Measurements from ENCODE around the gene CCDC32. TPM values are rescaled to one million over a fixed set of nuclear protein-coding genes. Genes with fewer than 3 reads are reported as not detected.

CCDC32 gene
- total RNA-seq, 1 donor from 2014 or later: 64.0 TPM

DNA sequence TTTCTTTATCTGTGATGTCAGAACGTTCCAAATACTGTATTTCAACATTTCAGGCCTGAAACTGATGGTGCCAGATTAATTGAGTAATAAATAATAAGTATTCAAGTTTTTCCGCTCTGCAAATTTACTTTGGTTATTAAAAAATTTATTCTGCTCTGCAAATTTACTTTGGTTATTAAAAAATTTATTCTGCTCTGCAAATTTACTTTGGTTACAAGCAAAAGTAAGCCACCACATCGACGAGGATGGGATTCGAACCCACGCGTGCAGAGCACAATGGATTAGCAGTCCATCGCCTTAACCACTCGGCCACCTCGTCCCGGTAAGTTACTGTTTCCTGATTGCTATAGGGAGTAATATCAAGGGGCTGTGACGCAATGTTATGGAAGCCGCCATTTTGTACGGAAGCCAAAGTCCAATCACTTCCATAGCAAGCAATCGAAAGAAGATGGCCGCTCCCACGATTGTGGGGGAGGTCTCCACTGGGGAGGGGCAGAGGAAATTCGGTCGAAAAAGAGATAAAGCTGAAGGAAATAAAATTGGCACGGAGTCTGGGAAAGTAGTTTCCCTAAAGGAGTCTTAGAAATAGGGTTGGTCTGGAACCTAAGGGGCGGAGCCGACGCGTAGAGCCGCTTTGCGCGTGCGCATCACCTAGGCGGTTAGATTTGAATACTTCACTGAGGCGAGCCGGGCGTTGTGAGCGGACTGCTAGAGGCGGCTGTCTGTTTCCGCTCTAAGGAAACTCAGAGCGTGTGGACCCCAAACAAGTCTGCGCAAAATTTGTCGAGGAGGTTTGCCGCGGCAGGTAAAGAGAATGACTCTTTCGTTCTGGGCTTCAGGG is 29.0 kb upstream of the CCDC32 start, which contains the start of gene KNL1:
TSS of gene KNL1 (plus strand) at position 662 of the 841 bp plus-strand sequence. CDS start 8,683 bp downstream, outside the sequence.
- Mint-ChIP-seq H3K36me3 (ENCODE audit: low read depth) (peaks cover 11% of the 10 kb centered on the region), H3K9me3 (no peaks in the 10 kb centered on the region), H3K27ac (peak within 1 kb of the TSS; percentile 99), H3K4me3 (peak within 1 kb of the TSS; percentile 95), H3K4me1 (peaks cover 21% of the 10 kb centered on the region), H3K27me3 (peaks cover 2% of the 10 kb centered on the region)
- ATAC-seq (ENCODE audit: low read depth) (peak; percentile 83), DNase-seq (peak; percentile 84)
- CTCF ChIA-PET: interaction anchor here (1.3 to 2.6 kb wide), 2 partner anchors 75 to 188 kb away, joined by 3 to 12 read pairs; no protein-coding TSS in a partner anchor
- intact Hi-C loops (cut with micrococcal nuclease): loop anchor here (1.0 to 5.0 kb wide), 10 partner anchors 25 to 1678 kb away; partner anchors contain the start of genes C15orf62, CHAC1, DNAJC17 and GANC
- TF ChIP-seq, protein P1, sequence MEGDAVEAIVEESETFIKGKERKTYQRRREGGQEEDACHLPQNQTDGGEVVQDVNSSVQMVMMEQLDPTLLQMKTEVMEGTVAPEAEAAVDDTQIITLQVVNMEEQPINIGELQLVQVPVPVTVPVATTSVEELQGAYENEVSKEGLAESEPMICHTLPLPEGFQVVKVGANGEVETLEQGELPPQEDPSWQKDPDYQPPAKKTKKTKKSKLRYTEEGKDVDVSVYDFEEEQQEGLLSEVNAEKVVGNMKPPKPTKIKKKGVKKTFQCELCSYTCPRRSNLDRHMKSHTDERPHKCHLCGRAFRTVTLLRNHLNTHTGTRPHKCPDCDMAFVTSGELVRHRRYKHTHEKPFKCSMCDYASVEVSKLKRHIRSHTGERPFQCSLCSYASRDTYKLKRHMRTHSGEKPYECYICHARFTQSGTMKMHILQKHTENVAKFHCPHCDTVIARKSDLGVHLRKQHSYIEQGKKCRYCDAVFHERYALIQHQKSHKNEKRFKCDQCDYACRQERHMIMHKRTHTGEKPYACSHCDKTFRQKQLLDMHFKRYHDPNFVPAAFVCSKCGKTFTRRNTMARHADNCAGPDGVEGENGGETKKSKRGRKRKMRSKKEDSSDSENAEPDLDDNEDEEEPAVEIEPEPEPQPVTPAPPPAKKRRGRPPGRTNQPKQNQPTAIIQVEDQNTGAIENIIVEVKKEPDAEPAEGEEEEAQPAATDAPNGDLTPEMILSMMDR (IDR thresholded peaks at IDR 0.05): no peak
- POLR2A ChIA-PET: interaction anchor here (0.6 to 4.0 kb wide), 4 partner anchors 24 to 144 kb away, joined by 3 to 22 read pairs (median 6); partner anchors contain the start of genes CCDC32, RAD51 and RPUSD2

- intact Hi-C loops (cut with micrococcal nuclease): loop anchor here (1.0 to 5.0 kb wide), 4 partner anchors 24 to 1679 kb away; partner anchors contain the start of genes CHAC1, GANC, RPUSD2 and TMEM87A
- ChIA-PET POLR2A (interaction anchor here (0.6 to 4.0 kb wide), 4 partner anchors 24 to 241 kb away, joined by 3 to 22 read pairs (median 3); partner anchors contain the start of gene RPUSD2), CTCF (interaction anchor here (2.6 kb wide), 1 partner anchor 189 kb away, joined by 12 read pairs; no protein-coding TSS in a partner anchor)
- TF ChIP-seq, protein P1 (IDR thresholded peaks at IDR 0.05): no peak
- ATAC-seq (ENCODE audit: low read depth) (no peak), DNase-seq (no peak)
- H3K27ac Mint-ChIP-seq: peak overlapping the region; percentile 99
- H3K4me3 Mint-ChIP-seq: peak overlapping the region; percentile 95
- H3K4me1 Mint-ChIP-seq: peaks cover 21% of the 10 kb centered on the region
- no peaks in the 10 kb centered on the region for H3K9me3 Mint-ChIP-seq
- H3K27me3 Mint-ChIP-seq: peaks cover 2% of the 10 kb centered on the region
- peaks cover 11% of the 10 kb centered on the region for H3K36me3 Mint-ChIP-seq (ENCODE audit: low read depth)
Observed at GRCh38 chr15:40593165-40593564, 28.3 kb upstream of the CCDC32 start.

DNA sequence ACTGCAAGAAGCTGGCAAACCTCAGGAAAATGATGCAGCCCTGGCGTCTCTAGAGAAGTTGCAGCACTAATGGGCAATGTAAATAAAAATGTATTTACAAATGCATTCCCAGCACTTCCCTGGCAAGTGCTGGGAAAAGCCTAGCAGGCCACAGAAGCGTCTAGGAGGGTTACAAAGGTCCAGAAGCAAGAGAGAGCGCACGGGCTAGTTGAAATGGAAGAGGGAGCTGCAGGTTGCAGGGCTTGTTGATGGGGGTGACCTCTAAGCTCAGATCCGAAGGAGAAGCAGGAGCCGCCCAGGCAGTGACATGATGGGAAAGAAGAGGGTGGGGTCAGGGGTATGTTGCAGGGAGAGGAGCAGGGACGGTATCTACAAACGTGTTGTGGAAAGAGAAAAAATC is 26.5 kb upstream of the CCDC32 start:
- Mint-ChIP-seq H3K4me1 (peaks cover 21% of the 10 kb centered on the region), H3K27ac (peak overlapping the region; percentile 25), H3K4me3 (no peak overlapping the region), H3K9me3 (no peaks in the 10 kb centered on the region), H3K36me3 (ENCODE audit: low read depth) (peaks cover 11% of the 10 kb centered on the region), H3K27me3 (peaks cover 2% of the 10 kb centered on the region)
- ATAC-seq (ENCODE audit: low read depth) (no peak), DNase-seq (no peak)
- TF ChIP-seq, protein P1 (IDR thresholded peaks at IDR 0.05): no peak
- intact Hi-C loops (cut with micrococcal nuclease): loop anchor here (5.0 kb wide), 2 partner anchors 361 to 1681 kb away; partner anchors contain the start of genes CHAC1, GANC and TMEM87A
- POLR2A ChIA-PET: interaction anchor here (4.0 kb wide), 1 partner anchor 22 kb away, joined by 22 read pairs; the partner anchor contains the start of gene RPUSD2
- CTCF ChIA-PET: interaction anchor here (0.7 to 2.6 kb wide), 2 partner anchors 191 kb away, joined by 3 to 12 read pairs; no protein-coding TSS in a partner anchor

DNA sequence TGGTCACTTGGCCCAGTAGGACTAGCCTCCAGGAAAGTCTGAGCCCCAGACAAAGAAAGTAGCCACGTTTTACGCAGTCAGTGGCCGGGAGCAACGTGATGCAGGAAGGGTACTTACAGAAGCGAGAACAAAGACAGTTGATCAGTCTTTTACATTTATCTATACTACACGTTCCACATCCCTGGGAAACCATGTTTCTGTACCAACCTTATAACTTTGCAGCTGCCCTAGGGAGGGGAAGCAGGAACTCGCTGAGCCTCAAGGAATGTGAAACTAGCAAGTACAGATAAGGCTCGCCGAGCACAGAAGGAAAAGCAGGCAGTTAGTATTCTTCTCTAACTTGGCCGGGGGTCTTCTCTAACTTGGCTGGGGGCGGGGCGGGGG is 25.8 kb upstream of the CCDC32 start:
- intact Hi-C loops (cut with micrococcal nuclease): loop anchor here (5.0 kb wide), 2 partner anchors 362 to 1682 kb away; partner anchors contain the start of genes CHAC1, GANC and TMEM87A
- peaks cover 21% of the 10 kb centered on the region for H3K4me1 Mint-ChIP-seq
- peaks cover 2% of the 10 kb centered on the region for H3K27me3 Mint-ChIP-seq
- DNase-seq (no peak), ATAC-seq (ENCODE audit: low read depth) (no peak)
- TF ChIP-seq, protein P1 (IDR thresholded peaks at IDR 0.05): no peak
- no peaks in the 10 kb centered on the region for H3K9me3 Mint-ChIP-seq
- peak overlapping the region; percentile 56 for H3K27ac Mint-ChIP-seq
- CTCF ChIA-PET: interaction anchor here (0.7 to 3.0 kb wide), 4 partner anchors 10 to 192 kb away, joined by 3 to 24 read pairs (median 4); partner anchors contain the start of gene RAD51
- peak overlapping the region; percentile 84 for H3K4me3 Mint-ChIP-seq
- peaks cover 11% of the 10 kb centered on the region for H3K36me3 Mint-ChIP-seq (ENCODE audit: low read depth)
- POLR2A ChIA-PET: interaction anchor here (0.5 to 2.7 kb wide), 4 partner anchors 21 to 551 kb away, joined by 3 to 21 read pairs (median 12); partner anchors contain the start of genes RAD51 and RPUSD2

All from activated B cell treated with CpG ODN at 0.5 μM for 24 hours (primary cell).